Anterior cingulate cortex (tissue), 58 donors: ENCODE results near the gene TOMM34.

ENCODE experiments used
- DNase-seq, 58 donors: peaks; one replicate each; lab custom pipeline; 2025; lab: John Stamatoyannopoulos, UW

Gene TOMM34

GRCh38 chr20:44936510-44936909 is 23.7 kb downstream of the TOMM34 start:
- no peak for DNase-seq

GRCh38 chr20:44932916-44933315 is 27.3 kb downstream of the TOMM34 start:
- DNase-seq, result no peak

- no peak for DNase-seq
These were observed 28.3 kb downstream of the TOMM34 start for GRCh38 chr20:44931911-44932310.

GRCh38 chr20:44930517-44931168 is 29.6 kb downstream of the TOMM34 start:
- no peak for DNase-seq

- no peak for DNase-seq
These were observed 31.6 kb downstream of the TOMM34 start for GRCh38 chr20:44928595-44928994.

GRCh38 chr20:44924541-44924940 is 35.7 kb downstream of the TOMM34 start:
- DNase-seq, result no peak

- no peak for DNase-seq
These were observed 38.8 kb downstream of the TOMM34 start for GRCh38 chr20:44921447-44921846.

GRCh38 chr20:44918761-44919160 is 41.4 kb downstream of the TOMM34 start:
- DNase-seq, result no peak

- no peak for DNase-seq
These were observed 41.9 kb downstream of the TOMM34 start for GRCh38 chr20:44918342-44918741.

- DNase-seq, result no peak
These were observed 42.8 kb downstream of the TOMM34 start for GRCh38 chr20:44917399-44917798.

GRCh38 chr20:44916586-44916985 is 43.6 kb downstream of the TOMM34 start:
- DNase-seq, result no peak

- DNase-seq, result no peak
These were observed 45.3 kb downstream of the TOMM34 start for GRCh38 chr20:44914924-44915323.

- DNase-seq, result no peak
These were observed 48.0 kb downstream of the TOMM34 start for GRCh38 chr20:44912189-44912588.

- DNase-seq, result peak in 1 of 58 donors; percentile 4
These were observed 48.8 kb downstream of the TOMM34 start for GRCh38 chr20:44911264-44911921.

GRCh38 chr20:44910690-44911262 is 49.4 kb downstream of the TOMM34 start:
- no peak for DNase-seq

GRCh38 chr20:44909872-44910689 is 50.1 kb downstream of the TOMM34 start, which contains the start of gene PABPC1L:
TSS of gene PABPC1L (plus strand) at chr20:44910060. CDS start at chr20:44910144, 84 bp downstream.
- peak in 33 of 58 donors; percentile 8 to 49 (median 28) for DNase-seq

- no peak for DNase-seq
These were observed 51.0 kb downstream of the TOMM34 start for GRCh38 chr20:44908987-44909871.

- no peak for DNase-seq
These were observed 55.8 kb downstream of the TOMM34 start for GRCh38 chr20:44904377-44904776.

- DNase-seq, result peak in 16 of 58 donors; percentile 2 to 70 (median 22)
These were observed 58.2 kb downstream of the TOMM34 start for GRCh38 chr20:44901974-44902373.
